ENCODE measurements around the gene TPSD1.
"Not testable (repeated sequence)": the region's sequence is repeated elsewhere in the genome, so short reads cannot be mapped to it uniquely, and the experiment has no call there.

Gene TPSD1

DNA sequence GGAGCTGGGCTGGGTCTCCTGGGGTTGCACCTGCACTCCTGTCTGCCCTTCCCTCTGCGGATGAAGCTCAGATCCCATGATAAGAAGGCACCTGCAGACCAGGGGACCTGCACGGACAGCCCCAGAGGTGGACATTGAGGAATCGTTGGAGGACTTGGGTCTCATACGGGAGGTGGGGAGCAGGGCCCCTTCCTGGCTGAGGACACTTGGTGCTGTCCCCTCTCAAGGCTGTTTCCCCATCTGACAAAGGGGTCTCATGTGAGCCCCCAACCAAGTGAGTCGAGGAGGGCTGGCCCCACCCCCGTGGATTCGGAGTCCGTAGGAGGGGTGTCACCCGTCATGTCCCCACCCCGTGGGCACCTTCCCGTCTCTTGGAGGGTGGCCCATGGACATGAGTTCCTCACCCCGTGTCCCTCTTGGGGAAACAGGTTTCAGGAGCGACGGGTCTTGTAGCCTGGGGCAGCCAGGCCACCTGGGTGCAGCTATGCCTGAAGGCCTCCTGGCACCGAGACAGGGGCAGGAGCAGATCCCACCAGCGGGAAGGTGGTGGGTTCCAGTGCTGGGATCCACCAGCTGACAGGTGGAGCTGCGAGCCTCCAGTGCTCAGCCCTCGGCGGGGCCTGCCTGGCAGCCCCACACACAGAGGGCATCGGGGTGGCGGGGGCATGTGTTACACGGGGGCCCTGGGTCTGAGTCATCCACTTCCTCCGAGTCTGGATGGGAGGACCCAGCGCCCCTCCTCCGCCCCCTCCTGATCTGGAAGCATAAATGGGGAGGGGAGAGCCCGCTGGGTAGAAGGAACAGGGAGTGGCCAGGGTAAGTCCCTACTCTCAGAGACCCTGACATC is at the start of gene TPSD1:
Gene TPSD1 (plus strand): TSS at position 794 of the 847 bp plus-strand sequence. CDS start 212 bp downstream, outside the sequence.
- not testable (repeated sequence) for DNase-seq (ENCODE audit: low read depth in 2 of 3, low spot score in 2 of 3)

DNA sequence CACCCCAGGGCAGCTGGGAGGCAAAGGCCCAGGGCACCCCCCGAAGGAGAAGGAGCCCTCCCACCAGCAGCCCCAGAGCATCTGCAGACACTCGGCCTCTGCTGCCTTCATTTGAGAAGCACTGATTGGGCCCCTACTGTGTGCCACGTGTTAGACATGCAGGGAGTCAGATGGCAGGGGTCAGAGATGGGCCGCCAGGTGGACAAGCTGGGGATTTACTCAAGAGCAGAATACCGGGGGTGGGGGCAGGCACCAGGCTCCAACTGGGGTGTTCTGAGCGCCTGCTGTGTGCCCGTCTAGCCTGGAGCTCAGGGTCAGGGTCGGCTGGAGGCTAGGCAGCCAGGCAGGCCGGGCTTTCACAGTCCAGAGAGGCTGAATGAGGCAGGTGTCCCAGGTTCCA is 49.5 kb upstream of the TPSD1 start:
- no peak for DNase-seq (ENCODE audit: low read depth in 2 of 3, low spot score in 2 of 3)

DNA sequence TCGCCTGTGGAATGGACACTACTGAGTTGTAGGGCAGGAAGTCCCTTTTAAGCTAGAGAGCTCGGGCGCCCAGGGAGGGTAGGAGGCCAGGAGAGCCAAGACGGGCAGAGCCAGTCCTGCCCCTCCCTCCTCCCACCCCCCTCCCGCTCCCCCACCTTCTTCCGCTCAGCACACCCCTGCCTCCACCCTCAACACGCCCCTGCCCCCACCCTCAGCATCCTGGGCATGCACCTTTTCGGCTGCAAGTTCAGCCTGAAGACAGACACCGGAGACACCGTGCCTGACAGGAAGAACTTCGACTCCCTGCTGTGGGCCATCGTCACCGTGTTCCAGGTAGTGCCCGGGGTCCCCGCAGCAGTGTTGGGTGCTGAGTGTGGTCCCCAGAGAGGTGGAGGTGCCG is 49.1 kb upstream of the TPSD1 start:
- no peak for DNase-seq (ENCODE audit: low read depth in 2 of 3, low spot score in 2 of 3)

DNA sequence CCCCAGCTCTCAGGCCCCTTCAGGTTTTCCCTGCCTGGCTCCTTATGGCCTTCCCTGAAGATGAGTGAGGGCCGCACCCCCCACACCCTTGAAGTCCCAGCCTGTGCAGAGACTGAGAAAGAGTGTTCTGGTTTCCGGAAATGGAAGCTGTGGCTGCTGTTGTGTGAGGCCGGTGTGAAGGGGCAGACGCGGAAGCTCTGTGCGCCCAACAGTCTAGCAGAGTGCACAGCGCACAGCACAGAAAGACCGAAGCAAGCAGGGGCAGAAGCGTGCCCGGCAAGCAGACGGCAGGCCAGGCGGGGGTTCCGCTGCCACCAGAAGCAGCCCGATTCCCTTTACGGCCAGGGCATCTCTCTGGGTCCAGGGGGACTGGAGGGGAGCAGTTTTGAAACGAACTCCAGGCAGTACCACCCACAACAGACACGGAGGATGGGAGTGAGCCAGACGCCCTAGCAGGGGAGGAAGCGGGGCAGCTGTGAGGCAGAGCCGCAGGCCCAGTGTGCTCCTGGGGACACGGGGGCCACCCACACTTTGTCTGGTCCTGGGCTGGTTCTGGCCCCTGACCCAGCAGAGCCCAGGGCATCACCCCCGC is 47.5 kb upstream of the TPSD1 start:
- DNase-seq (ENCODE audit: low read depth in 2 of 3, low spot score in 2 of 3) = no peak

DNA sequence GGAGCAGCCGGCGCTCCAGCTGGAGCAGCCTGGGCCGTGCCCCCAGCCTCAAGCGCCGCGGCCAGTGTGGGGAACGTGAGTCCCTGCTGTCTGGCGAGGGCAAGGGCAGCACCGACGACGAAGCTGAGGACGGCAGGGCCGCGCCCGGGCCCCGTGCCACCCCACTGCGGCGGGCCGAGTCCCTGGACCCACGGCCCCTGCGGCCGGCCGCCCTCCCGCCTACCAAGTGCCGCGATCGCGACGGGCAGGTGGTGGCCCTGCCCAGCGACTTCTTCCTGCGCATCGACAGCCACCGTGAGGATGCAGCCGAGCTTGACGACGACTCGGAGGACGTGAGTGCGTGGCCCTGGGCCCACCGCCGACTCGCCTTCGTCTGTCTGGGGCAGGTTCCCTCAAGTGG is 46.8 kb upstream of the TPSD1 start:
- no peak for DNase-seq (ENCODE audit: low read depth in 2 of 3, low spot score in 2 of 3)

DNA sequence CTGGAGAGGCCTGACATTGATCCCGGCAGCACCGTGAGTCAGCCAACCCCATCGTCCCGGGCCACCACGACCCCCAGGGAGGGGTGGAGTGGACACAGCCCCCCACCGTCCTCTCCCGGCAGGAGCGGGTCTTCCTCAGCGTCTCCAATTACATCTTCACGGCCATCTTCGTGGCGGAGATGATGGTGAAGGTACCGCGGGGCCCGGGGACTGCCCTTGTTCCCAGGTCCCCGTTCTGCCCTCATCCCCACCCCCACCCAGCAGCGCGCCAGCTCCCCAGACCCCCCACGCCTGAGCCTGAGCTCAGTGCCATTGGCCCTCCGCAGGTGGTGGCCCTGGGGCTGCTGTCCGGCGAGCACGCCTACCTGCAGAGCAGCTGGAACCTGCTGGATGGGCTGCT is 45.4 kb upstream of the TPSD1 start:
- DNase-seq (ENCODE audit: low read depth in 2 of 3, low spot score in 2 of 3) = no peak

DNA sequence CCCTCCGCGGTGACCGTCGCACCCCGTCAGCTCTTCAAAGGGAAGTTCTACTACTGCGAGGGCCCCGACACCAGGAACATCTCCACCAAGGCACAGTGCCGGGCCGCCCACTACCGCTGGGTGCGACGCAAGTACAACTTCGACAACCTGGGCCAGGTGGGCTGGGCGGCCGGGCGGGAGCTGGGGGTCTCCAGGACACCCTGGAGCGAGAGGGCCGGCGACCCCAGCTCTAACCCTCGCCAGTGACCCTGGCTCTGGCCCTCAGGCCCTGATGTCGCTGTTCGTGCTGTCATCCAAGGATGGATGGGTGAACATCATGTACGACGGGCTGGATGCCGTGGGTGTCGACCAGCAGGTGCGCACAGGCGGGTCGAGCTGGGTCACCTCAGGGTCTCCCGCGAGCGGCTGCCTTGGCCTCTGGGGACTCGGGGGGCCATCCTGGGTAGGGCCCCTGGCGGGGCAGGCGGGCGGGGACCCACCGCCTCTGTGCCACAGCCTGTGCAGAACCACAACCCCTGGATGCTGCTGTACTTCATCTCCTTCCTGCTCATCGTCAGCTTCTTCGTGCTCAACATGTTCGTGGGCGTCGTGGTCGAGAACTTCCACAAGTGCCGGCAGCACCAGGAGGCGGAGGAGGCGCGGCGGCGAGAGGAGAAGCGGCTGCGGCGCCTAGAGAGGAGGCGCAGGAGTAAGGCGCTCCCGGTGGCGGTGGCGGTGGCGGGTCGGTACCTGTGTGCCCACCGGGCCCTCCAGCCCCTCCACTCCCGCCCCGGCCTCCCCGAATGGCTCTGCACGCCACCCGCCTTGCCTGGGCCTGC is 44.2 kb upstream of the TPSD1 start:
- DNase-seq (ENCODE audit: low read depth in 2 of 3, low spot score in 2 of 3) = no peak

DNA sequence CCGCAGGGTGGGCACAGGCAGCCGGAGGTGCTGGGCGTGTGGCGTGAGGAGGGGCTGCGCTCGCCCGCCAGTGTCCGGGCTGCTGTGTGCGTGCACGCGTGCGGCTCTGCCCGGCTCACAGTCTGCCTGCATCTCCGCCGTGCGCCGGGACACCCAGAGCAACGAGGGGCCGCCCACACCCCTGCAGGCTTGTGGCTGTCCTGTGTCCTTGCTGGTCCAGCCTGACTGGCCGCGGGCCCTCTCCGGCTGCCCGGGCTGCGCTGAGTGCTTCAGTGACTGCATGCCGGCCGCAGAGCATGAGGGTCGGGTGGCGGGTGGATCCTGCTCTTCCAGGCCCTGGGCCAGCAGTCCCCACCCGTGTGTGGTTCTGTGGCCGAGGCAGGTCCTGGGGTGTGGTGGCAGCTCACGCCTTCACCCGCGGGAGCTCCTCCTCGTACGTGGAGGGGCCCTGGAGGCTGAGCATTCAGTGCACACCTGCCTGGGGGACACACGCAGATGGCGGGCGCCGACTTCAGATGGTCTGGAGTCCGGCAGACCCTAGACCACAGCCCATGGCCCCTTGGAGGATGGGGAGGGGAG is 43.2 kb upstream of the TPSD1 start:
- DNase-seq (ENCODE audit: low read depth in 2 of 3, low spot score in 2 of 3) = no peak

DNA sequence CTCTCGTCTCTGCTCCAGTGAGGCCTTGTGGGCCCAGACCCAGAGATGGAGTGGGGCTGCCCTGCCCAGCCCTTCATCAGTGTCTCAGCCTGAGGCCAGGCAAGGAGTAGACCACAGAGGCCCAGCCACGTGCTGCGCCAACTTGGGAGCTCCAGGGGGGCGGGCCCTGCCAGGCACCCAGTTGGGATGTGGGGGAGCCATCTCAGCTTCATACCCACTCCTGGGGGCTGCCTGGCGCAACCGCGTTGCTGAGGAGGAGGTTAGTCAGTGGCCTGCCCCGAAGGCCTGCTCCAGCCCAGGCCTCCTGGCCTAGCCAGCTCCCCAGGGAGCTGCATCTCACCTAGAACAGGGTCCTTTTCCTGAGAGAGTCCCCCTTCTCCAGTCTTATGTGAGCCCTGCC is 42.6 kb upstream of the TPSD1 start:
- no peak for DNase-seq (ENCODE audit: low read depth in 2 of 3, low spot score in 2 of 3)

DNA sequence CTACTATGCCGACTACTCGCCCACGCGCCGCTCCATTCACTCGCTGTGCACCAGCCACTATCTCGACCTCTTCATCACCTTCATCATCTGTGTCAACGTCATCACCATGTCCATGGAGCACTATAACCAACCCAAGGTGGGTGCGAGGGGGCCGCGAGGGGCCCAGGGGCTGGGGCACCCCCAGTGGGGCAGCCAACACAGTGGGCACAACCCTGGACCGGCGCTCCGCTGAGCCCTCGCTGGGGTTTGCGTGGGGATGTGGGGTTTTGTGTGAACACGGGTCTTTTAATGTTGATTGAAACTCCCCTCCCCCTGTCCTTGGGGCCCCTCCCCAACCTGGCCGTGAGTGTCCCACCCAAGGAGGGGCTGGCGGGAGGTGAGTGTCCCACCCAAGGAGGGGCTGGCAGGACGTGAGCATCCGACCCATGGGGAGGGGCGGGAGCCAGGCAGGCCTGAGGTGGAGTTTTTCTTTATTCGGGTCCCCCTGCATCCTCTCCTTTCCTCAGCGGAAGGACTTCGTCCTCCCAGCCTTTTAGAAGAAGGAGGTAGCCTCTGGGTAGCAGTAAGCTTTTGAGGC is 42.0 kb upstream of the TPSD1 start:
- no peak for DNase-seq (ENCODE audit: low read depth in 2 of 3, low spot score in 2 of 3)

DNA sequence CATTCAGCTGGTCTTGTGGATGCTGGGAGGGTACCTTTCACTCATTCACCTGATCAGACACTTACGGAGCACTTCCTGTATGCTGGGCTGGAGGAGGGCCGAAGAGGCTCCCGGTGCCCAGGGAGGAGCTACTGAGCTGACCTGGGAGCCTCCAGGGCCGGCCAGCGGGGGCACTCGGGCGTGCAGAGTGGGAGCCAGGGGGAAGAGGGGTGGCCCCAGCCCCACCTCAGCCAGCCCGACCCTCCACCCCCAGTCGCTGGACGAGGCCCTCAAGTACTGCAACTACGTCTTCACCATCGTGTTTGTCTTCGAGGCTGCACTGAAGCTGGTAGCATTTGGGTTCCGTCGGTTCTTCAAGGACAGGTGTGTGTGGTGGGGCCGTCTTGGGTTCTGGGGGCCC is 41.1 kb upstream of the TPSD1 start:
- DNase-seq (ENCODE audit: low read depth in 2 of 3, low spot score in 2 of 3) = no peak

DNA sequence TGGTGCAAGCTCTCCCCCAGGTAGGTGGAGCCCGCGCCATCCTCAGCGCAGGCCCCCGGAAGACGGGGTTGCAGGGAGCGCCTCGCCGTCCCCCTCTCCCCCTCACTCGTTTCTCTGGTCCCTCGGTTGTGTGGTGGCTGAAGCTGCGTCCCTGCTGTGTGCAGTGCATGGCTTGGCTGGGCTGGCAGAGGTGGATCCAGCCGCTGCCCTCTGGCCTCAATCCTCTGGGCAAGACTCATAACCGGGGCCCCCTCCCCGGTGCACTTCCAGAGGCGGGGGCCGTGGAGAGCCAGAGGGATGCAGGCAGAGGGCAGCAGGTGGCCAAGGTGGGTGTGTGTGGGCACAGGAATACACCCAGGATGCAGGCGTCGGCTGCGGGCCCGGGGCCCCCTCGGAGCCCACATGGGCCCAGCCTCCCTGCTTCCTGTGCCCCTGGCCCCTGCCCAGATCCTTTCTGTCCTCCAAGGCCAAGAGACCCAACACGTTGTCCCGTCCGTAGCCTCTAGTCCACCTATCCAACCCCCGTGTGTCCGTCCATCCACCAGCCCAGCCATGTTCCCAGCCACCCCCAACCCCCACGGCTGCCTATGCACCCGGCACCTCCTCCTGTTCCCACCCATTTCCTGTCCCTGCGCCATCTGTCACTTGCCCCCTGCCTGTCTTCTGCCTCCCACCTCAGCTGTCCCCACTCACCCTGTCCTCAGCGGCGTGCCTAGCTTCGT is 40.1 kb upstream of the TPSD1 start:
- no peak for DNase-seq (ENCODE audit: low read depth in 2 of 3, low spot score in 2 of 3)

DNA sequence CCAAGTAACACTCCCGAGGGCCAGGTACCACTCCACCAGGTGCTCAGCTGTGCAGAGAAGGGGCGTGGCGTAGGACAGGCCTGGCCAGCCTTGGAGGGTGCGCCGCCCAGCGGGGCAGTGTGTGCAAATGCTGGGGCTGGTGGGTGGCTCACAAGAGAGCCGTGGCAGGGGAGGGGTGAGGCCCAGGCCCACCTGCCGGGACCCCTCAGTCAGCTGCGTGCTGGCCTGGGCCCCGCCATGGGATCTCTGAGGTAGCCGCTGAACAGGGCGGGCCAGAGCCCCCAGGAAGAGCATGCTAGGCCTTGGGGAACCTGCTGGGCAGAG is 39.6 kb upstream of the TPSD1 start:
- no peak for DNase-seq (ENCODE audit: low read depth in 2 of 3, low spot score in 2 of 3)

DNA sequence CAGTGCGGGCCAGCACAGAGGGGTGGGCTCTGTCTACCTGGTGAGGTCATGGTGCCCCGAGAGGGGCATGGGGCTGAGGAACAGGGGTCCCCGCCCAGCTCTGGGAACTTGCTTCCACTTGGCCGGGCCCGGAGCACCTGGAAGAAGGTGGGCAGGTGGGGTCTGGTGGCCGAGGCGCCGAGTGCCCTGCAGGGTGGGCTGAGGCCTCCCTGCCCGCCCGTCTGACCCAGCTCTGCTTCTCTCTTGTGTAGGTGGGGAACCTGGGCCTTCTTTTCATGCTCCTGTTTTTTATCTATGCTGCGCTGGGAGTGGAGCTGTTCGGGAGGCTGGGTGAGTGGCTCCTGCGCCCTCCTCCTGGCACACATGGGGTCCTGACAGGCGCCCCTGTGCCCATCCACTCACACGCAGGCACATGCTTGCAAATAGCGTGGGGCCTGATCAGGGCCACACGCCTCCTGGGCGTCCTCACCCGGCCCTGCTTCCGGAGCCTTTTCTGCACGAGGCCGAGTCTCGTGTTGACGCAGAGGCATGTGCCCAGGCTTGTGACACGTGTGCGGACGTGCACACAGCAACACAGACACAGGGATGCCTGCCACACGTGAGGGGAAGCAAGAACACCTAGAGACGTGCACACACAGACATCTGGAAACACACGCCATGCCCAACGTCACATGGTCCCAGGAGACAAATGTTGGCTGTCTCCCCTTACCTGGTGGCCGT is 39.0 kb upstream of the TPSD1 start:
- DNase-seq (ENCODE audit: low read depth in 2 of 3, low spot score in 2 of 3) = no peak

DNA sequence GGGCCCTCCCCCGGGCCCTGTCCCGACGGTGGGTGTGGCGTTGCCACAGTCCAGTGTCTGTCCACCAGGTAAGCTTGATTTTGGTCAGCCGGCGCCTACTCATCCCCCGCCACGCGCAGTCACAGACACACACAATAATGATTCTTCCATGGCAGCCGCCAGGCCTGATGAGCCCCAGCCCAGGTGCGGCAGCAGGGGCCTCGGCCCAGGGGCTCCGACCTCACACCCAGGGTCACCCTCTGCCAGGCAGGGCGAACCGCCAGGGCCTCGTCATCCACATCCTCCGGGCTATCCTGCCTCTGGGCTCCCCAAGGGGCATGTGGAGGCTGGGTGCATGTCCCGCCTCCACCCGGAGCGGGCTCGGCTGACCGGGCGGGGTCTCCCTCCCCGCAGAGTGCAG is 38.3 kb upstream of the TPSD1 start:
- DNase-seq (ENCODE audit: low read depth in 2 of 3, low spot score in 2 of 3) = no peak

DNA sequence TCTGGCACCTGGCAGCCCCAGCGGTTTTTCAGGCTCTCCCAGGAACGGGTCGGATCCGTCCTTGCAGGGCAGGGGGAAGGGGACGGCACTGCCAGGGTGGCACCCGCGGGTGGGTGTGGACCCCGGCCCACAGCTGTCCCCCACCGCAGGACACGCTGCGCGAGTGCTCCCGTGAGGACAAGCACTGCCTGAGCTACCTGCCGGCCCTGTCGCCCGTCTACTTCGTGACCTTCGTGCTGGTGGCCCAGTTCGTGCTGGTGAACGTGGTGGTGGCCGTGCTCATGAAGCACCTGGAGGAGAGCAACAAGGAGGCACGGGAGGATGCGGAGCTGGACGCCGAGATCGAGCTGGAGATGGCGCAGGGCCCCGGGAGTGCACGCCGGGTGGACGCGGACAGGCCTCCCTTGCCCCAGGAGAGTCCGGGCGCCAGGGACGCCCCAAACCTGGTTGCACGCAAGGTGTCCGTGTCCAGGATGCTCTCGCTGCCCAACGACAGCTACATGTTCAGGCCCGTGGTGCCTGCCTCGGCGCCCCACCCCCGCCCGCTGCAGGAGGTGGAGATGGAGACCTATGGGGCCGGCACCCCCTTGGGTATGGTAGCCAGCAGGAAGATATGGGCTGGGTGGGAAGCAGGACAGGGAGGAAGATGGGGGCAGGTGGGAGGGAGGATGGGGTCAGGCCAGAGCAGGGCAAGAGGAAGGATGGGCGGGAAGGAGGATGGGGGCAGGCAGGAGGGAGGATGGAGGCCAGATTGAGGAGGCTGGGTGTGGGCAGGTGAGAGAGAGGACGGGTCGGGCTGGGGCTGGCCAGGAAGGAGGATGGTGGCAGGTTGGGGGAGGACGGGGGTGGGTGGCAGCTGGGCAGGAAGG is 37.6 kb upstream of the TPSD1 start:
- DNase-seq (ENCODE audit: low read depth in 2 of 3, low spot score in 2 of 3) = no peak

DNA sequence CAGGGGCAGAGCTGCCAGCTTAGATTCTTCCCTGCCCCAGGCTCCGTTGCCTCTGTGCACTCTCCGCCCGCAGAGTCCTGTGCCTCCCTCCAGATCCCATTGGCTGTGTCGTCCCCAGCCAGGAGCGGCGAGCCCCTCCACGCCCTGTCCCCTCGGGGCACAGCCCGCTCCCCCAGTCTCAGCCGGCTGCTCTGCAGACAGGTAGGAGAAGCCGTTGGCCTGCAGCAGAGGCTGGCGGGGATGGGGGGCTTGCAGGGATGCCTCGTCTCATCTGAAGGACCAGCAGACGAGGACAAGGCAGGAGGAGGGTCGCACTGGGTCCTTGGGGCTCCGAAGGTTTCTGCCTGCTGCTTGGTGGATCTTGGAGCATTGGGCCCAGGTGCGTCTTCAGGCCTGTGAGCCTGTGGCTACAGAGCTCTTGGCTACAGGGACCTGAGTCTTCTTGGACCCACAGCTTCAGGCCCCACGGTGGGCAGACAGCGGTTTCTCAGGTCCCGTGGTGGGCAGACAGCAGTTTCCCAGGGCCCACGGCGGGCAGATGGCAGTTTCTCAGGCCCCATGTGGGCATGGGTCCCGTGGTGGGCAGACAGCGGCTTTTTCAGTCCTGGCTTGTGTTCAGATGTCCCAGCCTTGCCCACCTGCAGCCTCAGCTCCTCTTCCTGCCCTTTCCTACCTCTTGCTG is 36.8 kb upstream of the TPSD1 start:
- DNase-seq (ENCODE audit: low read depth in 2 of 3, low spot score in 2 of 3) = no peak

DNA sequence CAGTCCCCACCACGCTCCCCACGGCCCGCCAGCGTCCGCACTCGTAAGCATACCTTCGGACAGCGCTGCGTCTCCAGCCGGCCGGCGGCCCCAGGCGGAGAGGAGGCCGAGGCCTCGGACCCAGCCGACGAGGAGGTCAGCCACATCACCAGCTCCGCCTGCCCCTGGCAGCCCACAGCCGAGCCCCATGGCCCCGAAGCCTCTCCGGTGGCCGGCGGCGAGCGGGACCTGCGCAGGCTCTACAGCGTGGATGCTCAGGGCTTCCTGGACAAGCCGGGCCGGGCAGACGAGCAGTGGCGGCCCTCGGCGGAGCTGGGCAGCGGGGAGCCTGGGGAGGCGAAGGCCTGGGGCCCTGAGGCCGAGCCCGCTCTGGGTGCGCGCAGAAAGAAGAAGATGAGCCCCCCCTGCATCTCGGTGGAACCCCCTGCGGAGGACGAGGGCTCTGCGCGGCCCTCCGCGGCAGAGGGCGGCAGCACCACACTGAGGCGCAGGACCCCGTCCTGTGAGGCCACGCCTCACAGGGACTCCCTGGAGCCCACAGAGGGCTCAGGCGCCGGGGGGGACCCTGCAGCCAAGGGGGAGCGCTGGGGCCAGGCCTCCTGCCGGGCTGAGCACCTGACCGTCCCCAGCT is 35.7 kb upstream of the TPSD1 start:
- no peak for DNase-seq (ENCODE audit: low read depth in 2 of 3, low spot score in 2 of 3)

Measured in activated CD8-positive, alpha-beta memory T cell treated with anti-CD3 and anti-CD28 coated beads for 48 hours (primary cell).